H9 (cell line): ENCODE data around the gene SHISA9. TPM values are rescaled to one million over a fixed set of nuclear protein-coding genes. Genes with fewer than 3 reads are reported as not detected.

Experiments
- DNase-seq: peaks from one replicate; pipeline ENCODE4 v3.0.0-alpha.2; 2017
- H2AFZ ChIP-seq: one replicate; pipeline ENCODE4 v1.6.1; 2013; ENCODE audit warnings: mild to moderate bottlenecking, low read length, control low read depth, moderate library complexity
- H2AK5ac ChIP-seq: 2 replicates; pipeline ENCODE4 v1.6.1; 2013; ENCODE audit warnings: low read length, control low read depth, mixed read lengths; ENCODE audit not compliant: insufficient read length
- H2BK120ac ChIP-seq: one replicate; pipeline ENCODE4 v1.6.1; 2013; ENCODE audit warnings: low read depth, mild to moderate bottlenecking, low read length, control low read depth, inconsistent platforms; ENCODE audit not compliant: poor library complexity, severe bottlenecking
- H2BK12ac ChIP-seq: 2 replicates; pipeline ENCODE4 v1.6.1; 2013; ENCODE audit warnings: low read length, control low read depth, mixed read lengths, low read depth; ENCODE audit not compliant: insufficient read length
- H2BK15ac ChIP-seq: 2 replicates; pipeline ENCODE4 v1.6.1; 2013; ENCODE audit warnings: low read depth, low read length, control low read depth
- H2BK20ac ChIP-seq: one replicate; pipeline ENCODE4 v1.6.1; 2013; ENCODE audit warnings: low read depth, mild to moderate bottlenecking, low read length, control low read depth, inconsistent platforms; ENCODE audit not compliant: poor library complexity, severe bottlenecking
- H2BK5ac ChIP-seq: 2 replicates; pipeline ENCODE4 v1.6.1; 2013; ENCODE audit warnings: low read length, control low read depth, mixed read lengths; ENCODE audit not compliant: insufficient read length
- H3K14ac ChIP-seq: 2 replicates; pipeline ENCODE4 v1.6.1; 2013; ENCODE audit warnings: low read length, control low read depth; ENCODE audit not compliant: insufficient read depth
- H3K18ac ChIP-seq: 2 replicates; pipeline ENCODE4 v1.6.1; 2013; ENCODE audit warnings: low read depth, mild to moderate bottlenecking, mixed read lengths, low read length, control low read depth; ENCODE audit not compliant: insufficient read length
- H3K23ac ChIP-seq: 2 replicates; pipeline ENCODE4 v1.6.1; 2013; ENCODE audit warnings: low read length, control low read depth, mixed read lengths, low read depth; ENCODE audit not compliant: insufficient read length
- H3K23me2 ChIP-seq: 2 replicates; pipeline ENCODE4 v1.6.1; 2013; ENCODE audit warnings: low read depth, mild to moderate bottlenecking, mixed read lengths, low read length, control low read depth; ENCODE audit not compliant: insufficient read length, poor library complexity, severe bottlenecking
- H3K27ac ChIP-seq: 2 replicates; pipeline ENCODE4 v1.5.1; 2013; ENCODE audit warnings: low read length, control low read depth, mixed read lengths, low read depth; ENCODE audit not compliant: insufficient read length
- H3K27me3 ChIP-seq: 2 replicates; pipeline ENCODE4 v1.6.1; 2013; ENCODE audit warnings: low read length, control low read depth, inconsistent platforms; ENCODE audit not compliant: insufficient read depth
- H3K4ac ChIP-seq: 2 replicates; pipeline ENCODE4 v1.6.1; 2013; ENCODE audit warnings: low read depth, mild to moderate bottlenecking, control low read depth, inconsistent platforms, low read length, moderate library complexity
- H3K4me1 ChIP-seq: 2 replicates; pipeline ENCODE4 v1.6.1; 2013; ENCODE audit warnings: low read length, control low read depth, inconsistent platforms; ENCODE audit not compliant: insufficient read depth
- H3K4me2 ChIP-seq: 2 replicates; pipeline ENCODE4 v1.6.1; 2013; ENCODE audit warnings: low read length, control low read depth, mixed read lengths; ENCODE audit not compliant: insufficient read length, insufficient read depth
- H3K56ac ChIP-seq: 2 replicates; pipeline ENCODE4 v1.6.1; 2013; ENCODE audit warnings: low read depth, mild to moderate bottlenecking, mixed read lengths, low read length, control low read depth; ENCODE audit not compliant: insufficient read length
- H3K79me1 ChIP-seq: 2 replicates; pipeline ENCODE4 v1.6.1; 2013; ENCODE audit warnings: low read depth, mild to moderate bottlenecking, moderate library complexity, low read length, control low read depth, inconsistent platforms; ENCODE audit not compliant: insufficient read depth, poor library complexity, severe bottlenecking
- H3K79me2 ChIP-seq: 2 replicates; pipeline ENCODE4 v1.6.1; 2013; ENCODE audit warnings: low read length, control low read depth, inconsistent platforms; ENCODE audit not compliant: insufficient read depth
- H3K9ac ChIP-seq: 2 replicates; pipeline ENCODE4 v1.6.1; 2013; ENCODE audit warnings: low read length, control low read depth, mixed read lengths; ENCODE audit not compliant: insufficient read length; ENCODE audit errors: extremely low read depth
- H3K9me3 ChIP-seq: one replicate; pipeline ENCODE4 v1.6.1; 2013; ENCODE audit warnings: low read depth, low read length, inconsistent platforms; ENCODE audit not compliant: control insufficient read depth
- H3T11ph ChIP-seq: one replicate; pipeline ENCODE4 v1.6.1; 2013; ENCODE audit warnings: mild to moderate bottlenecking, low read length, control low read depth, inconsistent platforms
- H4K20me1 ChIP-seq: one replicate; pipeline ENCODE4 v1.6.1; 2013; ENCODE audit not compliant: control insufficient read depth, insufficient read length, insufficient read depth
- H4K5ac ChIP-seq: 2 replicates; pipeline ENCODE4 v1.6.1; 2013; ENCODE audit warnings: low read depth, mild to moderate bottlenecking, mixed read lengths, low read length, control low read depth; ENCODE audit not compliant: insufficient read length
- H4K8ac ChIP-seq: replicated peaks from 2 replicates; pipeline ENCODE4 v1.6.1; 2013; ENCODE audit warnings: low read length, control low read depth, mixed read lengths, low read depth; ENCODE audit not compliant: insufficient read length
- H4K91ac ChIP-seq: 2 replicates; pipeline ENCODE4 v1.6.1; 2013; ENCODE audit warnings: low read depth, mild to moderate bottlenecking, moderate library complexity, mixed read lengths, low read length, control low read depth; ENCODE audit not compliant: insufficient read length
- H3K27ac Mint-ChIP-seq, 3 experiments: 2 replicates in 2 of 3; 3 replicates in 1 of 3; pipeline ENCODE4 v1.8.0; 2020 to 2021; ENCODE audit warnings: mixed read lengths in 3 of 3, mild to moderate bottlenecking in 1 of 3, moderate library complexity in 1 of 3
- H3K27me3 Mint-ChIP-seq: 2 replicates; pipeline ENCODE4 v1.8.0; 2021; ENCODE audit warnings: low read depth, mild to moderate bottlenecking, moderate library complexity, mixed read lengths
- H3K36me3 Mint-ChIP-seq, 3 experiments: 2 replicates in 2 of 3; 3 replicates in 1 of 3; pipeline ENCODE4 v1.8.0; 2020 to 2021; ENCODE audit warnings: low read depth in 3 of 3, mixed read lengths in 3 of 3; ENCODE audit not compliant: insufficient read depth in 1 of 3
- H3K4me1 Mint-ChIP-seq, 2 experiments: 2 replicates each; pipeline ENCODE4 v1.8.0; 2020; ENCODE audit warnings: mixed read lengths in 2 of 2
- H3K4me3 Mint-ChIP-seq, 2 experiments: 2 replicates in 1 of 2; 3 replicates in 1 of 2; pipeline ENCODE4 v1.8.0; 2020 to 2021; ENCODE audit warnings: mild to moderate bottlenecking in 2 of 2, mixed read lengths in 2 of 2, moderate library complexity in 1 of 2
- H3K9me3 Mint-ChIP-seq, 2 experiments: 2 replicates in 1 of 2; 3 replicates in 1 of 2; pipeline ENCODE4 v1.8.0; 2020; ENCODE audit warnings: mild to moderate bottlenecking in 2 of 2, mixed read lengths in 2 of 2, moderate library complexity in 1 of 2
- WGBS: extraction: QIAGEN DNeasy Blood & Tissue Kit; methylation state at CpG from one replicate; pipeline ENCODE4 v1.1.7; 2013; ENCODE audit warnings: missing lambda C conversion rate, low lambda C conversion rate, mixed read lengths; ENCODE audit not compliant: insufficient read length; ENCODE audit errors: extremely low coverage; 5-methylcytosine and 5-hydroxymethylcytosine counted together
- total RNA-seq: library from RNA; stranded (reverse); gene quantifications from 2 replicates; pipeline ENCODE4 v1.2.1, GENCODE V29; 2021
- TF ChIP-seq, protein P1 (sequence below): fragments of 200-600 bp; sonication (generic); conservative IDR thresholded peaks from 3 replicates; pipeline ENCODE4 v1.8.0; 2021; ENCODE audit warnings: antibody characterized with exemption, mild to moderate bottlenecking

Gene SHISA9
- total RNA-seq, 1 experiment from 2014 or later = 7.0 TPM

GRCh38 chr16:13049688-13050087, 148.3 kb downstream of the SHISA9 start:
- Histone ChIP-seq H3K79me1 (no peaks in the 10 kb centered on the region), H3K79me2 (no peaks in the 10 kb centered on the region), H4K91ac (no peak overlapping the region), H2BK120ac (no peak overlapping the region), H2BK12ac (no peak overlapping the region), H3K27me3 (no peaks in the 10 kb centered on the region), H3K18ac (no peak overlapping the region), H3K56ac (no peak overlapping the region), H3K4me2 (no peak overlapping the region), H2BK20ac (no peak overlapping the region), H4K5ac (no peak overlapping the region), H3K23ac (no peak overlapping the region), H3K23me2 (no peaks in the 10 kb centered on the region), H3K27ac (no peak overlapping the region), H3K9me3 (peaks cover 9% of the 10 kb centered on the region), H2AFZ (no peak overlapping the region), H3K4me1 (0 out of 2 replicates have a peak, but pooled peaks cover 2% of the 10 kb centered on the region), H2AK5ac (no peak overlapping the region), H2BK5ac (no peak overlapping the region), H3K9ac (no peak overlapping the region), H3K14ac (no peak overlapping the region), H3K4ac (no peak overlapping the region), H3T11ph (no peak overlapping the region), H4K20me1 (no peaks in the 10 kb centered on the region), H4K8ac (no peak overlapping the region), H2BK15ac (no peak overlapping the region)
- no peak for DNase-seq
- H3K27ac Mint-ChIP-seq = no peak overlapping the region
- H3K4me1 Mint-ChIP-seq = peaks cover 4 to 19% of the 10 kb centered on the region in 2 experiments
- no peak overlapping the region for H3K4me3 Mint-ChIP-seq
- peaks cover 15% of the 10 kb centered on the region in 2 experiments for H3K9me3 Mint-ChIP-seq
- H3K36me3 Mint-ChIP-seq = peaks cover 7 to 22% (median 10%) of the 10 kb centered on the region in 3 experiments; a peak in 6 of 7 replicates
- no CpG with 5 or more reads among the region's 3 CpGs for WGBS
- H3K27me3 Mint-ChIP-seq = no peaks in the 10 kb centered on the region
- TF ChIP-seq, protein P1, sequence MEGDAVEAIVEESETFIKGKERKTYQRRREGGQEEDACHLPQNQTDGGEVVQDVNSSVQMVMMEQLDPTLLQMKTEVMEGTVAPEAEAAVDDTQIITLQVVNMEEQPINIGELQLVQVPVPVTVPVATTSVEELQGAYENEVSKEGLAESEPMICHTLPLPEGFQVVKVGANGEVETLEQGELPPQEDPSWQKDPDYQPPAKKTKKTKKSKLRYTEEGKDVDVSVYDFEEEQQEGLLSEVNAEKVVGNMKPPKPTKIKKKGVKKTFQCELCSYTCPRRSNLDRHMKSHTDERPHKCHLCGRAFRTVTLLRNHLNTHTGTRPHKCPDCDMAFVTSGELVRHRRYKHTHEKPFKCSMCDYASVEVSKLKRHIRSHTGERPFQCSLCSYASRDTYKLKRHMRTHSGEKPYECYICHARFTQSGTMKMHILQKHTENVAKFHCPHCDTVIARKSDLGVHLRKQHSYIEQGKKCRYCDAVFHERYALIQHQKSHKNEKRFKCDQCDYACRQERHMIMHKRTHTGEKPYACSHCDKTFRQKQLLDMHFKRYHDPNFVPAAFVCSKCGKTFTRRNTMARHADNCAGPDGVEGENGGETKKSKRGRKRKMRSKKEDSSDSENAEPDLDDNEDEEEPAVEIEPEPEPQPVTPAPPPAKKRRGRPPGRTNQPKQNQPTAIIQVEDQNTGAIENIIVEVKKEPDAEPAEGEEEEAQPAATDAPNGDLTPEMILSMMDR = no peak
